ENCODE measurements around the gene C1QTNF12. TPM values are rescaled to one million over a fixed set of nuclear protein-coding genes. Genes with fewer than 3 reads are reported as not detected.

Gene C1QTNF12
- total and polyA plus RNA-seq, 2 donors (not counting 3 experiments of a cell fraction or from before 2014, with no cell fraction given) = 1.0 to 1.9 TPM

GRCh38 chr1:1220197-1220596 lies 26.3 kb downstream of the C1QTNF12 start:
- no peaks in the 10 kb centered on the region for H3K9me3 ChIP-seq (replicated peaks; ENCODE audit: control insufficient read depth, insufficient read depth, low read length)
- no peak overlapping the region for H3K4me3 ChIP-seq (replicated peaks in 1 of 3; ENCODE audit: insufficient read depth in 1 of 3, low read depth in 1 of 3, low read length in 3 of 3)
- intact Hi-C loops (cut with micrococcal nuclease) (no loop called here), dilution Hi-C loops (cut with MboI; ENCODE audit: extremely low pct_ligation_motif_present, low sequenced_read_pairs) (no loop called here)
- BruUV-seq (replicated peaks) = no TSS peak
- DNase-seq (ENCODE audit: low read depth, low spot score) (no peak), FAIRE-seq (no peak)
- peaks cover 2 to 38% of the 10 kb centered on the region in 2 experiments for H3K36me3 ChIP-seq (ENCODE audit: control insufficient read depth in 2 of 2, extremely low read depth in 1 of 2, insufficient read depth in 2 of 2, low read length in 2 of 2)
- POLR2A ChIA-PET = no interaction called here
- TF ChIP-seq JUN (IDR thresholded peaks at IDR 0.05; ENCODE audit: borderline replicate concordance, insufficient read depth, insufficient read length, low read depth) (no peak), CTCF (IDR thresholded peaks at IDR 0.05; ENCODE audit: extremely low read depth in 1 of 2, insufficient read depth in 1 of 2, low read depth in 1 of 2, low read length in 2 of 2) (no peak), EZH2 (IDR thresholded peaks at IDR 0.05; ENCODE audit: borderline replicate concordance, low read depth, low read length, severe bottlenecking) (no peak), MYC (IDR thresholded peaks at IDR 0.05; ENCODE audit: low read depth, low read length) (no peak), MAX (IDR thresholded peaks at IDR 0.05; ENCODE audit: insufficient read depth, insufficient read length) (no peak), FOS (IDR thresholded peaks at IDR 0.05; ENCODE audit: borderline replicate concordance, insufficient read depth, low read length) (no peak), POLR2AphosphoS5 (IDR thresholded peaks at IDR 0.05; ENCODE audit: insufficient read depth, low read depth, low read length) (no peak), POLR2A (IDR thresholded peaks at IDR 0.05; ENCODE audit: low read depth, low read length) (no peak), GATA2 (IDR thresholded peaks at IDR 0.05; ENCODE audit: insufficient read depth, insufficient read length, low read depth, low read length) (no peak)
- no peak overlapping the region for H2AFZ ChIP-seq (ENCODE audit: low read depth, low read length)
- no peaks in the 10 kb centered on the region for H3K9me1 ChIP-seq (replicated peaks; ENCODE audit: control insufficient read depth, extremely low read depth, insufficient read depth, low read length)
- no peaks in the 10 kb centered on the region for H3K27me3 ChIP-seq (ENCODE audit: control insufficient read depth in 2 of 2, insufficient read depth in 2 of 2, low read length in 2 of 2)
- H3K4me2 ChIP-seq (ENCODE audit: insufficient read depth, low read length) = no peak overlapping the region
- H3K4me1 ChIP-seq (ENCODE audit: control insufficient read depth, extremely low read depth, insufficient read depth, low read length) = no peaks in the 10 kb centered on the region
- no peak overlapping the region for H3K9ac ChIP-seq (replicated peaks; ENCODE audit: extremely low read depth, insufficient read depth, low read length)
- H4K20me1 ChIP-seq (replicated peaks; ENCODE audit: control insufficient read depth, extremely low read depth, insufficient read depth, low read length) = no peaks in the 10 kb centered on the region
- CTCF ChIA-PET = no interaction called here
- H3K27ac ChIP-seq (ENCODE audit: insufficient read depth, low read depth, low read length) = no peak overlapping the region
- H3K79me2 ChIP-seq (ENCODE audit: control insufficient read depth, insufficient read depth, low read length) = peaks cover 3% of the 10 kb centered on the region
